Ovary (tissue), 3 donors: ENCODE results near the gene CHST14.

Experiments used
- POLR2A ChIP-seq: fragments of 450-650 bp; IDR thresholded peaks from one replicate; pipeline ENCODE4 v1.6.1; 2017; ENCODE audit warnings: antibody characterized with exemption, mild to moderate bottlenecking, moderate library complexity
- TF ChIP-seq, protein P1 (sequence below), 3 donors: fragments of 450-650 bp in 2 of 3; fragments of 200-600 bp in 1 of 3; IDR thresholded peaks; one replicate each; pipeline versions ENCODE4 v1.5.1 to v1.8.0; 2016 to 2022; ENCODE audit warnings: antibody characterized with exemption in 3 of 3, mild to moderate bottlenecking in 1 of 3
- donor health status: DM: no; HTN: no; CAD: no.

DNA sequence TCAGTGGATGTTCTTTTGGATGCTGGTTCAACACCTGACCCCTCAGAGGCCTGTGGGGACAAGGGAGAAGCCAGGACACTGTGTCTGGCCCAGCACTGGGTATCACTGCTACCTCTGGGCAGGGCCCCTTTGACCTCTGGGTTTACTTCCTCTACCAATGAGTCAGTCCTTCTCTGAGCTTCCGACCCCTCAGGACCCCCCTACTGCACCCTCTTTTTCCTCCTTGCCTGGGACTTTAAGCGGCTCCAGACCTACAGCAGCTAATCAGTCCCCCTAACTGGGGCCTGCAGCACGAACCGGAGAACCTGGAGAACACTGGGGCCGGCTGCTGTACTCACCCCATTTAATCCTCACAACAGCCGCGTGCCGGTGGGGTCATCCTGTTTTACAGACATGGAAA, 3.8 kb downstream of the CHST14 start:
- no peak for TF ChIP-seq POLR2A
- TF ChIP-seq, protein P1, sequence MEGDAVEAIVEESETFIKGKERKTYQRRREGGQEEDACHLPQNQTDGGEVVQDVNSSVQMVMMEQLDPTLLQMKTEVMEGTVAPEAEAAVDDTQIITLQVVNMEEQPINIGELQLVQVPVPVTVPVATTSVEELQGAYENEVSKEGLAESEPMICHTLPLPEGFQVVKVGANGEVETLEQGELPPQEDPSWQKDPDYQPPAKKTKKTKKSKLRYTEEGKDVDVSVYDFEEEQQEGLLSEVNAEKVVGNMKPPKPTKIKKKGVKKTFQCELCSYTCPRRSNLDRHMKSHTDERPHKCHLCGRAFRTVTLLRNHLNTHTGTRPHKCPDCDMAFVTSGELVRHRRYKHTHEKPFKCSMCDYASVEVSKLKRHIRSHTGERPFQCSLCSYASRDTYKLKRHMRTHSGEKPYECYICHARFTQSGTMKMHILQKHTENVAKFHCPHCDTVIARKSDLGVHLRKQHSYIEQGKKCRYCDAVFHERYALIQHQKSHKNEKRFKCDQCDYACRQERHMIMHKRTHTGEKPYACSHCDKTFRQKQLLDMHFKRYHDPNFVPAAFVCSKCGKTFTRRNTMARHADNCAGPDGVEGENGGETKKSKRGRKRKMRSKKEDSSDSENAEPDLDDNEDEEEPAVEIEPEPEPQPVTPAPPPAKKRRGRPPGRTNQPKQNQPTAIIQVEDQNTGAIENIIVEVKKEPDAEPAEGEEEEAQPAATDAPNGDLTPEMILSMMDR (IDR thresholded peaks at IDR 0.05) = no peak
